ENCODE results near the gene PDE4C. TPM values are rescaled to one million over a fixed set of nuclear protein-coding genes. Genes with fewer than 3 reads are reported as not detected.

PDE4C gene
- total and polyA plus RNA-seq, 9 of the 15 experiments (the other 6 are each of a cell fraction or from before 2014, with no cell fraction given): 0.04 to 0.91 (median 0.20) TPM; not detected in 1

DNA sequence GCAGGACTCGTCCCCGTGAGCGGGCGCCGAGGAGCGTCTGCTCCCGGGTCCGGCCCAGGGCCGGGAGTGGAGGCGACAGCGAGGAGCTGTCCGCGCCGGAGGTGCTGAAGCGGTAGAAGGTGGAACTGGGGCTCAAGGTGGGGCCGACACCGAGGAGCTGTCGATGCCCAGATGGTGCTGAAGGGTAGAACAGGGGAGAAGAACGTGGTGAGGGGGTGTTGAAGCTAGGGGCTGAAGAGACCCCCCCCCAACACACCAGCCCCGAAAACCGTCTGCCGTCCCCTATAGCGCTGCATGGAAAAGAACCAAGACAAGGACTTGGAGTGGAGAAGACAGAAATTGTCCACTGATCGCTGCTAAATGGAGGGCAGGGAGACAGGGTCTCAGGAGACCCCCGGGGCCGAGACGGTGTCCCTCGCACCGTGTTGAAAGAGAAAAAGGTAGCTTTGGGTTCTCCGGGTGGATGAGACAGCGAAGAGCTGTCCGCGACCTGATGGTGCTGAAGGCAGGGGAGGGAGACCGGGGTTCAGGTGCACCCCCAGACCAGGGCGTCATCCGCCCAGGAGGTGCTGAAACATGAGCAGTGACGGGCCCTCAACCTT lies 7.1 kb upstream of the PDE4C start (continued):
- no peak for TF ChIP-seq ZNF780A (CRISPR knock-in tag; IDR thresholded peaks at IDR 0.05)
- no peak for TF ChIP-seq HNRNPL (IDR thresholded peaks at IDR 0.05; ENCODE audit: low read depth, low read length)
- no peak for TF ChIP-seq SLC30A9 (CRISPR knock-in tag; IDR thresholded peaks at IDR 0.05)
- TF ChIP-seq SREBF1 (IDR thresholded peaks at IDR 0.05; ENCODE audit: borderline replicate concordance, low read depth, low read length): no peak
- TF ChIP-seq RFX5 (IDR thresholded peaks at IDR 0.05; ENCODE audit: low read depth, low read length): no peak
- TF ChIP-seq, protein P1, sequence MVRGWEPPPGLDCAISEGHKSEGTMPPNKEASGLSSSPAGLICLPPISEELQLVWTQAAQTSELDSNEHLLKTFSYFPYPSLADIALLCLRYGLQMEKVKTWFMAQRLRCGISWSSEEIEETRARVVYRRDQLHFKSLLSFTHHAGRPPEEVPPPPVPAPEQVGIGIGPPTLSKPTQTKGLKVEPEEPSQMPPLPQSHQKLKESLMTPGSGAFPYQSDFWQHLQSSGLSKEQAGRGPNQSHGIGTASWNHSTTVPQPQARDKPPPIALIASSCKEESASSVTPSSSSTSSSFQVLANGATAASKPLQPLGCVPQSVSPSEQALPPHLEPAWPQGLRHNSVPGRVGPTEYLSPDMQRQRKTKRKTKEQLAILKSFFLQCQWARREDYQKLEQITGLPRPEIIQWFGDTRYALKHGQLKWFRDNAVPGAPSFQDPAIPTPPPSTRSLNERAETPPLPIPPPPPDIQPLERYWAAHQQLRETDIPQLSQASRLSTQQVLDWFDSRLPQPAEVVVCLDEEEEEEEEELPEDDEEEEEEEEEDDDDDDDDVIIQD (CRISPR knock-in tag; IDR thresholded peaks at IDR 0.05): no peak
- no peak for TF ChIP-seq BHLHE40 (IDR thresholded peaks at IDR 0.05; ENCODE audit: low read length)
- TF ChIP-seq BCOR (IDR thresholded peaks at IDR 0.05): 0 out of 2 replicates have a peak, but pooled peaks have one; percentile 29
- no peak for TF ChIP-seq KDM5B (IDR thresholded peaks at IDR 0.05; ENCODE audit: insufficient replicate concordance, low read depth, low read length)
- no peak for TF ChIP-seq POLR2AphosphoS5 (IDR thresholded peaks at IDR 0.05; ENCODE audit: control insufficient read depth, insufficient read depth, low read depth, low read length)
- no peak for TF ChIP-seq POLR3A (IDR thresholded peaks at IDR 0.05; ENCODE audit: borderline replicate concordance, extremely low read depth, insufficient read depth, insufficient read length)
- no peak for TF ChIP-seq RFX1 (IDR thresholded peaks at IDR 0.05)
- TF ChIP-seq, protein P2, sequence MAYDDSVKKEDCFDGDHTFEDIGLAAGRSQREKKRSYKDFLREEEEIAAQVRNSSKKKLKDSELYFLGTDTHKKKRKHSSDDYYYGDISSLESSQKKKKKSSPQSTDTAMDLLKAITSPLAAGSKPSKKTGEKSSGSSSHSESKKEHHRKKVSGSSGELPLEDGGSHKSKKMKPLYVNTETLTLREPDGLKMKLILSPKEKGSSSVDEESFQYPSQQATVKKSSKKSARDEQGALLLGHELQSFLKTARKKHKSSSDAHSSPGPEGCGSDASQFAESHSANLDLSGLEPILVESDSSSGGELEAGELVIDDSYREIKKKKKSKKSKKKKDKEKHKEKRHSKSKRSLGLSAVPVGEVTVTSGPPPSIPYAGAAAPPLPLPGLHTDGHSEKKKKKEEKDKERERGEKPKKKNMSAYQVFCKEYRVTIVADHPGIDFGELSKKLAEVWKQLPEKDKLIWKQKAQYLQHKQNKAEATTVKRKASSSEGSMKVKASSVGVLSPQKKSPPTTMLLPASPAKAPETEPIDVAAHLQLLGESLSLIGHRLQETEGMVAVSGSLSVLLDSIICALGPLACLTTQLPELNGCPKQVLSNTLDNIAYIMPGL (CRISPR knock-in tag; IDR thresholded peaks at IDR 0.05): peak; percentile 72; the same call in 1 of the 2 replicates
- TF ChIP-seq DNMT1 (IDR thresholded peaks at IDR 0.05): no peak
- no peak for TF ChIP-seq CSDE1 (IDR thresholded peaks at IDR 0.05)
- no peak for TF ChIP-seq NR1H2 (CRISPR knock-in tag; IDR thresholded peaks at IDR 0.05)
- peak; percentile 69; the same call in 1 of the 2 replicates for TF ChIP-seq ZNF668 (CRISPR knock-in tag; IDR thresholded peaks at IDR 0.05)
- no peak for TF ChIP-seq SMC3 (conservative IDR thresholded peaks at IDR 0.05; ENCODE audit: insufficient read depth, low read depth, low read length)
- TF ChIP-seq TEAD1 (CRISPR knock-in tag; IDR thresholded peaks at IDR 0.05): peak in 1 of 2 experiments; percentile 85; a peak in 1 of 4 replicates
- no peak for TF ChIP-seq EGR1 (conservative IDR thresholded peaks at IDR 0.05)
- TF ChIP-seq, protein P3, sequence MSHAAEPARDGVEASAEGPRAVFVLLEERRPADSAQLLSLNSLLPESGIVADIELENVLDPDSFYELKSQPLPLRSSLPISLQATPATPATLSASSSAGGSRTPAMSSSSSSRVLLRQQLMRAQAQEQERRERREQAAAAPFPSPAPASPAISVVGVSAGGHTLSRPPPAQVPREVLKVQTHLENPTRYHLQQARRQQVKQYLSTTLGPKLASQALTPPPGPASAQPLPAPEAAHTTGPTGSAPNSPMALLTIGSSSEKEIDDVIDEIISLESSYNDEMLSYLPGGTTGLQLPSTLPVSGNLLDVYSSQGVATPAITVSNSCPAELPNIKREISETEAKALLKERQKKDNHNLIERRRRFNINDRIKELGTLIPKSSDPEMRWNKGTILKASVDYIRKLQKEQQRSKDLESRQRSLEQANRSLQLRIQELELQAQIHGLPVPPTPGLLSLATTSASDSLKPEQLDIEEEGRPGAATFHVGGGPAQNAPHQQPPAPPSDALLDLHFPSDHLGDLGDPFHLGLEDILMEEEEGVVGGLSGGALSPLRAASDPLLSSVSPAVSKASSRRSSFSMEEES (CRISPR knock-in tag; IDR thresholded peaks at IDR 0.05): no peak
- no peak for TF ChIP-seq HNRNPLL (IDR thresholded peaks at IDR 0.05; ENCODE audit: low read depth, low read length, poor library complexity, severe bottlenecking)
- TF ChIP-seq TRIM24 (IDR thresholded peaks at IDR 0.05): no peak
- TF ChIP-seq SMARCE1 (IDR thresholded peaks at IDR 0.05): no peak
- peak; percentile 93 for TF ChIP-seq TGIF2 (CRISPR knock-in tag; IDR thresholded peaks at IDR 0.05)
- TF ChIP-seq MEF2D (tag; conservative IDR thresholded peaks at IDR 0.05; ENCODE audit: low read depth): peak; percentile 61; the same call in 1 of the 2 replicates
- TF ChIP-seq SNRNP70 (optimal IDR thresholded peaks at IDR 0.05; ENCODE audit: low read depth, low read length): no peak
